Activated T-cell treated with anti-CD3 and anti-CD28 coated beads, Interleukin-2, amount 50 U/mL, for 48 hours (primary cell): Measurements from ENCODE around the gene AFAP1.
A peak's percentile ranks its signal among the peaks of the same experiment; 100 is the strongest.

Experiments used
- DNase-seq, 2 experiments: peaks; one replicate each; pipeline ENCODE4 v3.0.0-alpha.2; 2020

Gene AFAP1

GRCh38 chr4:7967501-7968261 is 28.0 kb upstream of the AFAP1 start:
- DNase-seq = peak in 1 of 2 experiments; percentile 31

GRCh38 chr4:7967063-7967440 is 27.4 kb upstream of the AFAP1 start:
- DNase-seq = no peak

GRCh38 chr4:7966281-7967062 is 26.8 kb upstream of the AFAP1 start:
- DNase-seq = no peak

GRCh38 chr4:7964890-7965662 is 25.4 kb upstream of the AFAP1 start:
- DNase-seq = peak; percentile 50 to 58

- DNase-seq = peak; percentile 48 to 58
Observed at GRCh38 chr4:7964459-7964858, 24.8 kb upstream of the AFAP1 start.

GRCh38 chr4:7963691-7964090 is 24.0 kb upstream of the AFAP1 start:
- DNase-seq = no peak

- DNase-seq = no peak
Observed at GRCh38 chr4:7962609-7963508, 23.2 kb upstream of the AFAP1 start.

GRCh38 chr4:7960790-7961655 is 21.4 kb upstream of the AFAP1 start:
- DNase-seq = peak; percentile 84 to 88

- peak in 1 of 2 experiments; percentile 66 for DNase-seq
Observed at GRCh38 chr4:7960017-7960789, 20.5 kb upstream of the AFAP1 start.

- no peak for DNase-seq
Observed at GRCh38 chr4:7959078-7959477, 19.4 kb upstream of the AFAP1 start.

- DNase-seq = no peak
Observed at GRCh38 chr4:7956934-7957656, 17.4 kb upstream of the AFAP1 start.

- no peak for DNase-seq
Observed at GRCh38 chr4:7956270-7956808, 16.7 kb upstream of the AFAP1 start.

- no peak for DNase-seq
Observed at GRCh38 chr4:7955393-7955792, 15.7 kb upstream of the AFAP1 start.

- no peak for DNase-seq
Observed at GRCh38 chr4:7952615-7953014, 13.0 kb upstream of the AFAP1 start.

GRCh38 chr4:7950301-7951092 is 10.8 kb upstream of the AFAP1 start:
- no peak for DNase-seq

- DNase-seq = no peak
Observed at GRCh38 chr4:7949759-7950158, 10.1 kb upstream of the AFAP1 start.

- no peak for DNase-seq
Observed at GRCh38 chr4:7947927-7948326, 8.3 kb upstream of the AFAP1 start.

- DNase-seq = no peak
Observed at GRCh38 chr4:7945709-7946380, 6.2 kb upstream of the AFAP1 start.
